CD8-positive, alpha-beta memory T cell (primary cell): ENCODE data around the gene AP2A2. TPM values are rescaled to one million over a fixed set of nuclear protein-coding genes. Genes with fewer than 3 reads are reported as not detected.

ENCODE experiments used
- CTCF ChIA-PET: fragments of 350-600 bp; sonication (Branson Sonifier 250); formaldehyde crosslinking; loops from one replicate; lab custom pipeline; 2021; ENCODE audit warnings: antibody characterized with exemption; lab: Charles Lee
- POLR2A ChIA-PET: fragments of 350-600 bp; sonication (Branson Sonifier 250); formaldehyde crosslinking; loops from one replicate; lab custom pipeline; 2021; ENCODE audit warnings: antibody characterized with exemption; lab: Charles Lee
- DNase-seq, 5 donors: peaks; one replicate each; pipeline versions ENCODE4 v3.0.0 to v3.0.0-alpha.2; 2020 to 2022; ENCODE audit warnings: mixed read lengths in 1 of 5
- H3K27ac ChIP-seq: one replicate; pipeline ENCODE4 v1.7.0; 2013; ENCODE audit warnings: low read depth, mild to moderate bottlenecking, low read length, moderate library complexity
- H3K27me3 ChIP-seq: 2 replicates; pipeline ENCODE4 v1.7.0; 2013; ENCODE audit warnings: low read length, mild to moderate bottlenecking; ENCODE audit not compliant: insufficient read depth, poor library complexity, severe bottlenecking
- H3K36me3 ChIP-seq: 2 replicates; pipeline ENCODE4 v1.7.0; 2013; ENCODE audit warnings: mild to moderate bottlenecking, low read length, moderate library complexity; ENCODE audit not compliant: insufficient read depth
- H3K4me1 ChIP-seq: 2 replicates; pipeline ENCODE4 v1.7.0; 2013; ENCODE audit warnings: mild to moderate bottlenecking, low read length, moderate library complexity; ENCODE audit not compliant: insufficient read depth
- H3K4me3 ChIP-seq: 2 replicates; pipeline ENCODE4 v1.7.0; 2013; ENCODE audit warnings: mild to moderate bottlenecking, low read length
- H3K9me3 ChIP-seq: 2 replicates; pipeline ENCODE4 v1.7.0; 2013; ENCODE audit warnings: mild to moderate bottlenecking, low read length
- H3K27ac Mint-ChIP-seq, 8 donors: one replicate each; pipeline ENCODE4 v1.8.0; 2020 to 2021; ENCODE audit warnings: mixed read lengths in 8 of 8, mild to moderate bottlenecking in 6 of 8, inconsistent platforms in 3 of 8, moderate library complexity in 3 of 8
- H3K27me3 Mint-ChIP-seq, 2 donors: one replicate each; pipeline ENCODE4 v1.8.0; 2020 to 2021; ENCODE audit warnings: mixed read lengths in 2 of 2, mild to moderate bottlenecking in 1 of 2, moderate library complexity in 1 of 2
- H3K36me3 Mint-ChIP-seq, 3 donors: one replicate each; pipeline ENCODE4 v1.8.0; 2020 to 2021; ENCODE audit warnings: mixed read lengths in 3 of 3, inconsistent platforms in 1 of 3, mild to moderate bottlenecking in 1 of 3
- H3K4me1 Mint-ChIP-seq, 3 donors: one replicate each; pipeline ENCODE4 v1.8.0; 2020 to 2021; ENCODE audit warnings: mixed read lengths in 3 of 3, inconsistent platforms in 1 of 3, mild to moderate bottlenecking in 1 of 3
- H3K4me3 Mint-ChIP-seq, 7 donors: one replicate each; pipeline ENCODE4 v1.8.0; 2020 to 2021; ENCODE audit warnings: mixed read lengths in 7 of 7, mild to moderate bottlenecking in 6 of 7, moderate library complexity in 4 of 7, inconsistent platforms in 2 of 7
- H3K9me3 Mint-ChIP-seq, 5 donors: one replicate each; pipeline ENCODE4 v1.8.0; 2020 to 2022; ENCODE audit warnings: mixed read lengths in 5 of 5, mild to moderate bottlenecking in 3 of 5, moderate library complexity in 2 of 5, inconsistent platforms in 1 of 5
- polyA plus RNA-seq: library from polyadenylated mRNA; unstranded; fragments of 300-500 nt; fragmentation: Illumina TruSeq; gene quantifications from one replicate; pipeline ENCODE4 v1.2.3, GENCODE V29; 2021
- total RNA-seq, 2 experiments: library from RNA; stranded (reverse); gene quantifications; one replicate each; pipeline ENCODE4 v1.2.3, GENCODE V29; 2021

Gene AP2A2
- total and polyA plus RNA-seq, 3 experiments from 2014 or later, result 13.9 to 42.8 (median 38.8) TPM

DNA sequence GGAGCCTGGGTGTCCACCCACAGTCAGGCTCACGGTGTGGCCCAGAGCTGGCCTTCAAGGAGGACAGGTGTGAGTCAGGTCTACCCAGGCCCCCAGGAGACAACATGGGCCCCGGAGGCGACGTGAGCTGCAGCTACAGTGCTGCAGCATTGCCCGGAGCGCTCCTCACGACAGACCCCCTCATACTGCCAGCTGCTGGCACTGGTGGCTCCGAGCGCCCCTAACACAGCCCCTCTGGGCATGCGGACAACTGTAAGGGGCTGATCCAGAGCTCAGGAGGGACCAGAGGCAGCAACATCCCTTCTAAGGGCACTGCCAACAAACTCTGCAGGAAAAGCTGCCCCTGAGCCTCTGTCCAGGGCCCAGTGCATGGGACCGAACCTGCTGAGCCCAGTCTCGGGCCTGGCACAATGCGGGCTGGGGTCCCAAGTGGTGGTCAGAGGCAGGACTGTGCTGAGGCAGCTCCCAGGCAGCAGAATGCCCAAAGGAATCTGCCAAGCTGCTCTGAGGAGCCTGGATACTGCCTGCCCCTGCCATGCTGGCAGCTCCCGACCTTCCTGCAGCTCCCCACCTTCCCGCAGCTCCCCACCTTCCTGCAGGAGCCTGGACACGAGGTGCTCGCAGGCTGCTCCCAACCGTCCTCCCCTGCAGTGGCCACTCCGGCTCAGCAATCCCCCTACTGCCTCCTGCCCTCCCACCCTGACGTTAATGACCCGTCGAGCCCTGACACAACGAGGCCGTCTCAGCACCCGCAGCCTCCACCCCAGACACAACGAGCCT, 30.1 kb upstream of the AP2A2 start:
- Mint-ChIP-seq H3K27ac (peak overlapping the region in 1 of 8 donors; percentile 17), H3K27me3 (no peaks in the 10 kb centered on the region), H3K36me3 (peaks cover 0 to 20% (median 0%) of the 10 kb centered on the region in 3 donors), H3K9me3 (no peaks in the 10 kb centered on the region), H3K4me1 (peaks cover 0 to 2% (median 0%) of the 10 kb centered on the region in 3 donors), H3K4me3 (no peak overlapping the region)
- ChIA-PET POLR2A (no interaction called here), CTCF (no interaction called here)
- H3K9me3 ChIP-seq, result no peaks in the 10 kb centered on the region
- no peaks in the 10 kb centered on the region for H3K4me1 ChIP-seq
- no peak overlapping the region for H3K4me3 ChIP-seq
- no peak for DNase-seq
- H3K36me3 ChIP-seq, result peaks cover 3% of the 10 kb centered on the region
- no peak overlapping the region for H3K27ac ChIP-seq
- no peaks in the 10 kb centered on the region for H3K27me3 ChIP-seq

DNA sequence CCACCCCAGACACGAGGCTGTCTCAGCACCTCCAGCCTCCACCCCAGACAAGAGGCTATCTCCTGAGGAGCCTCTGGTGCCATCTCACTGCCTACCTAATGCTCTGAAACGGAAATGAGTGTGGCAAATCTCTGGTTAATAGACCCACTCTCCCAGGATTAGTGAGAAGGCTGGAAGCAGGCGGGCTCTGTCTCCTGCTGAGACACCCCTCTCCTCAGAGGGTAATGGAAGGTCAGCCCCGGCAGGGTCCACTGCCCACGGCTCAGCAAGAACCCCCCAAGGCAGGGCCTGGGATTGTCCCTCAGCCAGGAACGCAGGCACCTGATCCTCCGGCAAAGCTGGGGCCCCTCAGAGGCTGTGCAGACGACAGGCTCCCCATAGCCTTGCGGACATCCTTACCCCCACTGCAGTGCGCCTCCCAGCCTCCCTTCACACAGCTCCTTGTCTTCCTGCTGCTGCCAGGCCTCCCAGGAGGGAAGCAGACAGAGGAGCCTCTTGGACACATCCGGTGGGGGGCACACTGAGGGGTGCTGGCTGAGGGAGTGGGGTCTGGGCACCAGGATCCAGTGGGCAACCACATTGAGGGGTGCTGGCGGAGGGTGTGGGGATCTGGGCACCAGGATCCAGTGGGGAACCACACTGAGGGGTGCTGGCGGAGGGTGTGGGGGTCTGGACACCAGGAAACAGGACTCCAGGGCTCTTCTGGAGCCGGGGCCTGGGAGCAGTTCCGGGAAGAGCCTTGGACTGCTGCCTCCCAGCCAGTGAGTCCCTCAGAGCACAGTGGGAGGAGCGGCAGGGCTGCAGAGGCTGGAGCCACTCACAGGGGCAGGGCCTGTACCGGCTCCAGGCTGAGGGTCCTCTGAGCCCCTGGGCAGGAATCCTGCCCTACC, 28.2 kb upstream of the AP2A2 start:
- Mint-ChIP-seq H3K4me1 (peaks cover 0 to 5% (median 5%) of the 10 kb centered on the region in 3 donors), H3K36me3 (peaks cover 4 to 39% (median 5%) of the 10 kb centered on the region in 3 donors), H3K9me3 (no peaks in the 10 kb centered on the region), H3K27me3 (no peaks in the 10 kb centered on the region), H3K27ac (no peak overlapping the region), H3K4me3 (no peak overlapping the region)
- H3K36me3 ChIP-seq, result peaks cover 11% of the 10 kb centered on the region
- no peaks in the 10 kb centered on the region for H3K9me3 ChIP-seq
- no peaks in the 10 kb centered on the region for H3K4me1 ChIP-seq
- DNase-seq, result no peak
- no peak overlapping the region for H3K4me3 ChIP-seq
- POLR2A ChIA-PET, result no interaction called here
- no peaks in the 10 kb centered on the region for H3K27me3 ChIP-seq
- no peak overlapping the region for H3K27ac ChIP-seq
- CTCF ChIA-PET, result no interaction called here

DNA sequence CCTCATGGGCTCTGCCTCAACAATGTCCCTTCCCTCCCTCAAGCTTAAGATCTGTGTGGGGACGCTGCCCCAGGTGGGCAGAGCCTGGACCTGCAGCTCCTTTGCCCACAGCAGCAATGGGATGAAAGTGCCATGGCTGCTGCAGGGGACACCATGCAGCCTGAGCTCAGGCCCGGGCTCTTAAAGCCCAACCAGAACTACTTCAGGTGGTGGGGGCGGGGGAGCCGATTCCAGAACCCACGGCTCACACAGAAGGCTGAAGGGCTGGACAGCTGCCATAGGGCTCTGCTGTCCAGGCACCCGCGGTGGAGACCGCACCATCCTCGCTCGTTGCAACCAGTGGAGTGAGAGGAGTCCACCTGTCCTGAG, 27.5 kb upstream of the AP2A2 start:
- DNase-seq, result no peak
- peaks cover 18% of the 10 kb centered on the region for H3K36me3 ChIP-seq
- Mint-ChIP-seq H3K27me3 (no peaks in the 10 kb centered on the region), H3K4me1 (peaks cover 0 to 5% (median 5%) of the 10 kb centered on the region in 3 donors), H3K36me3 (peaks cover 4 to 45% (median 5%) of the 10 kb centered on the region in 3 donors), H3K4me3 (no peak overlapping the region), H3K27ac (no peak overlapping the region), H3K9me3 (no peaks in the 10 kb centered on the region)
- H3K4me3 ChIP-seq, result no peak overlapping the region
- no peaks in the 10 kb centered on the region for H3K9me3 ChIP-seq
- H3K27me3 ChIP-seq, result no peaks in the 10 kb centered on the region
- POLR2A ChIA-PET, result no interaction called here
- no peaks in the 10 kb centered on the region for H3K4me1 ChIP-seq
- H3K27ac ChIP-seq, result no peak overlapping the region
- CTCF ChIA-PET, result no interaction called here

DNA sequence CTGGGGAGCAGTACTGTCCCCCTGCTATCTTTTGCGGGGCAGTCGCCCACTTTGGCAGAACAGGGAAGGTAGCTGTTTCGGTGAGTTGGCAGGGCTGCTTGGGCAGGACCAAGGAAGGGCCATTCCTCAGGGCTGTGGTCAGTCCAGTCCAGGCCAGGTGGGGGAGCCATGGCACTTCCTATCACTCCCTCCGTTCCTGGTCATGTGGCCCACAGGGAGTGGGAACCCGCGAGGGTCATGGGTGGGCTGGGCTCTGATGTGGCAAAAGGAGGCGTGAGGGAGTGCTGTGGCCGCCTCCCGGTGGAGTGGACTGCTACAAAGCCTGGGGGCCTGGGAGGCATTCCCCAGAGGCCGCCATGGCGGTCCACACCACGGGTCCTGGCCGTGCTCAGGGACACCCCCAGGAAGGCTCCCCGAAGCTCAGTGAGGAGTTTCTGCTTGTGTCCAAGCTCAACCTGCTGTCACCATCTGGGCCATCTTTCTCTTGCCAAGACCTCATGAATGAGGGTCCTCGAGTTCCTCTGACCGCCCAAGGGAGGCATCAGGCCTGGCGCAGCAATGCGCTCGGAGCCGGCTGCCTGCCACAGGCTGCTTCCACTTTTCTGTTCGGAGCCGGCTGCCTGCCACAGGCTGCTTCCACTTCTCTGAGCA, 27.0 kb upstream of the AP2A2 start:
- Mint-ChIP-seq H3K4me3 (no peak overlapping the region), H3K27me3 (no peaks in the 10 kb centered on the region), H3K9me3 (no peaks in the 10 kb centered on the region), H3K36me3 (peaks cover 4 to 50% (median 5%) of the 10 kb centered on the region in 3 donors), H3K27ac (no peak overlapping the region), H3K4me1 (peaks cover 0 to 5% (median 5%) of the 10 kb centered on the region in 3 donors)
- no peaks in the 10 kb centered on the region for H3K9me3 ChIP-seq
- DNase-seq, result no peak
- ChIA-PET POLR2A (no interaction called here), CTCF (no interaction called here)
- H3K4me1 ChIP-seq, result no peaks in the 10 kb centered on the region
- no peak overlapping the region for H3K4me3 ChIP-seq
- H3K36me3 ChIP-seq, result peaks cover 19% of the 10 kb centered on the region
- H3K27me3 ChIP-seq, result no peaks in the 10 kb centered on the region
- no peak overlapping the region for H3K27ac ChIP-seq

DNA sequence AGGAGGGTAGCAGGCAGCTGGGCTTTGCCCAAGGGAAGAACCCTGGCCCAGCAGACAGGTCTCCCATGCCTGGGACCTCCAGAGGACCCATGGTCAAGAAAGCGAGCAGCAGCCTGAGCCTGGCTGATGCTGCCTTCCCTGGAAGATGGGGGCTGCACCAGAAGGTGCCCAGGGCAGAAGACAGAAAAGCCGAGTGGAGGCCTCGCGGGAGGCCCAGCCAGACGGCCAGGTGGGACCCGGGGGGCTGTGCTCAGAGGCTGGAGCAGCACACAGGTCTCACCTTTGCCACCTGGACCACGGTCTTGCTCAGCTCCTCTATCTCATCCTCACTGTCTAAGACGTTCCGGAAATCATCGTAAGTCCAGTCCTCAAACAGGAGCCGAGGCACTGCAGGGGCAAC, 25.9 kb upstream of the AP2A2 start:
- ChIA-PET CTCF (no interaction called here), POLR2A (no interaction called here)

DNA sequence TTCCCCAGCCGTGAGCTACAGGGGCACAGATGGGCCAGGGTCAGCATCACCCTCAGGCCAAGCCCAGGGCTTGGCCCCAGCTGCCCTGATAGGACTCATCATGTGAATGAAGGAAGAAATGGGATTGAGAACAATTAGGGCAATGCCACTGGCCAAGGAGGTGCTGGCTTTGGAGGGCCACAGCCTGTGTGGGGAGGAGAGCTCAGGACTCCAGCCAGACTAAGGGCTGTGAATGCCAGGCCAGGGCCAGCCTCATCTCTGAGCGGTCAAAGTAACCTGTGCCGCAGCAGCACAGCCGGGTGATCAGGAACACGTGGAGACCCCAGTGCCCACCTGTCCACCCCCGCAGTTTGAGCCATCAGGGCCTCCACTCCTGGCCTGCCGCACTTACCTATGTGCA, 25.1 kb upstream of the AP2A2 start:
- Histone ChIP-seq H3K27ac (no peak overlapping the region), H3K9me3 (no peaks in the 10 kb centered on the region), H3K4me1 (no peaks in the 10 kb centered on the region), H3K36me3 (peaks cover 27% of the 10 kb centered on the region), H3K4me3 (no peak overlapping the region), H3K27me3 (no peaks in the 10 kb centered on the region)
- ChIA-PET POLR2A (no interaction called here), CTCF (no interaction called here)
- Mint-ChIP-seq H3K4me1 (peaks cover under 1 to 5% (median 5%) of the 10 kb centered on the region in 3 donors), H3K4me3 (no peak overlapping the region), H3K27me3 (no peaks in the 10 kb centered on the region), H3K27ac (no peak overlapping the region), H3K9me3 (no peaks in the 10 kb centered on the region), H3K36me3 (peaks cover 4 to 63% (median 5%) of the 10 kb centered on the region in 3 donors)
- DNase-seq, result no peak

More for the DNA sequence above, 25.9 kb upstream of the AP2A2 start:
- Mint-ChIP-seq H3K4me3 (no peak overlapping the region), H3K9me3 (no peaks in the 10 kb centered on the region), H3K27me3 (no peaks in the 10 kb centered on the region), H3K27ac (peak overlapping the region in 1 of 8 donors; percentile 86), H3K36me3 (peaks cover 4 to 61% (median 5%) of the 10 kb centered on the region in 3 donors), H3K4me1 (peaks cover 0 to 5% (median 5%) of the 10 kb centered on the region in 3 donors)
- Histone ChIP-seq H3K4me3 (no peak overlapping the region), H3K36me3 (peaks cover 27% of the 10 kb centered on the region), H3K4me1 (no peaks in the 10 kb centered on the region), H3K9me3 (no peaks in the 10 kb centered on the region), H3K27ac (no peak overlapping the region), H3K27me3 (no peaks in the 10 kb centered on the region)
- DNase-seq, result no peak

DNA sequence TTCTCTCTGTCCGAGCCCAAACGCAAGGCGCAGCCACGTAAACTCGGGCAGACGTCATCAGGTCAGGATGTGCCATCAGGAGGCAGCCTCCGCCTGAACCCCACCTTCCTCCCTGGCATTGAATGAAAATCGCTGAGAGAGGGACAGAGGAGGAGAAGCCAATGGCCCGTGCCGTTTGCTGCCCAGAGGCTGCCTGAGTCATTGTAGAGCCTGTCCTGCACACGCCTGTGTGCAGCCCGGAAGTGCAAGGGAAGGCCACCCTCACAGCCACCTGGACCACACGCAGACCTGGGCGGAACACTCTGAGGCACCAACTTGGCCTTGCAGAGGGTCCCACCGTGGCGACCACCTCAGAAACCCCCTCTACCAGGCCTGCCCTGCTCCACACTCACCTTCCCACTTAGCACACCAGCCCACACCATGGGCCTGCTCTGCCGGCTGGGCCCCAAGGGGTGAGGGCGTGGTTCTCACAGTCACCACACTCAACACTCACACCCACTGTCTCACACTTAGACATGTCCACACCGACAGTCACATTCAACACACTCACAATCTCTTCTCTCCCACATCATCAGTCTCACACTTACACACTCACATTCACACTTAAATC, 24.1 kb upstream of the AP2A2 start:
- Histone ChIP-seq H3K36me3 (peaks cover 27% of the 10 kb centered on the region), H3K4me1 (no peaks in the 10 kb centered on the region), H3K27ac (no peak overlapping the region), H3K9me3 (no peaks in the 10 kb centered on the region), H3K4me3 (no peak overlapping the region), H3K27me3 (no peaks in the 10 kb centered on the region)
- POLR2A ChIA-PET, result no interaction called here
- no peaks in the 10 kb centered on the region for H3K9me3 Mint-ChIP-seq
- CTCF ChIA-PET, result no interaction called here
- H3K36me3 Mint-ChIP-seq, result peaks cover 4 to 68% (median 5%) of the 10 kb centered on the region in 3 donors
- H3K4me1 Mint-ChIP-seq, result peaks cover 3 to 6% (median 5%) of the 10 kb centered on the region in 3 donors
- H3K4me3 Mint-ChIP-seq, result no peak overlapping the region
- DNase-seq, result no peak
- H3K27me3 Mint-ChIP-seq, result no peaks in the 10 kb centered on the region
- peak overlapping the region in 2 of 8 donors; percentile 0 to 80 for H3K27ac Mint-ChIP-seq
